ENCODE results near the gene MYBPC2.
A peak's percentile ranks its signal among the peaks of the same experiment; 100 is the strongest.
"Not testable (repeated sequence)": the region's sequence is repeated elsewhere in the genome, so short reads cannot be mapped to it uniquely, and the experiment has no call there.

The MYBPC2 gene

GRCh38 chr19:50432221-50433028 is at the start of gene MYBPC2:
MYBPC2 (plus strand) TSS chr19:50432892; CDS start chr19:50432954, 62 bp downstream.
- no peak for DNase-seq (ENCODE audit: low read depth in 2 of 2)

- DNase-seq (ENCODE audit: low read depth in 2 of 2), result no peak
Observed at GRCh38 chr19:50383001-50383851, 49.5 kb upstream of the MYBPC2 start.

- DNase-seq (ENCODE audit: low read depth in 2 of 2), result peak; percentile 99
Observed at GRCh38 chr19:50383852-50384684, 48.6 kb upstream of the MYBPC2 start, which contains the start of gene POLD1. POLD1 (plus strand) TSS chr19:50384347; CDS start chr19:50398852, 14,505 bp downstream.

- no peak for DNase-seq (ENCODE audit: low read depth in 2 of 2)
Observed at GRCh38 chr19:50384685-50385535, 47.8 kb upstream of the MYBPC2 start.

GRCh38 chr19:50387176-50387867 is 45.4 kb upstream of the MYBPC2 start:
- no peak for DNase-seq (ENCODE audit: low read depth in 2 of 2)

- DNase-seq (ENCODE audit: low read depth in 2 of 2), result no peak
Observed at GRCh38 chr19:50387868-50388245, 44.8 kb upstream of the MYBPC2 start.

- DNase-seq (ENCODE audit: low read depth in 2 of 2), result not testable (repeated sequence)
Observed at GRCh38 chr19:50390295-50390694, 42.4 kb upstream of the MYBPC2 start.

- not testable (repeated sequence) for DNase-seq (ENCODE audit: low read depth in 2 of 2)
Observed at GRCh38 chr19:50390952-50391351, 41.7 kb upstream of the MYBPC2 start.

- no peak for DNase-seq (ENCODE audit: low read depth in 2 of 2)
Observed at GRCh38 chr19:50392759-50393158, 39.9 kb upstream of the MYBPC2 start.

GRCh38 chr19:50393589-50393988 is 39.1 kb upstream of the MYBPC2 start:
- no peak for DNase-seq (ENCODE audit: low read depth in 2 of 2)

GRCh38 chr19:50394017-50394416 is 38.7 kb upstream of the MYBPC2 start:
- no peak for DNase-seq (ENCODE audit: low read depth in 2 of 2)

GRCh38 chr19:50398675-50399367 is 33.9 kb upstream of the MYBPC2 start:
- DNase-seq (ENCODE audit: low read depth in 2 of 2), result no peak

- no peak for DNase-seq (ENCODE audit: low read depth in 2 of 2)
Observed at GRCh38 chr19:50399368-50399745, 33.3 kb upstream of the MYBPC2 start.

- DNase-seq (ENCODE audit: low read depth in 2 of 2), result no peak
Observed at GRCh38 chr19:50401605-50402450, 30.9 kb upstream of the MYBPC2 start.

- DNase-seq (ENCODE audit: low read depth in 2 of 2), result no peak
Observed at GRCh38 chr19:50402544-50403301, 30.0 kb upstream of the MYBPC2 start.

GRCh38 chr19:50406156-50406820 is 26.4 kb upstream of the MYBPC2 start:
- no peak for DNase-seq (ENCODE audit: low read depth in 2 of 2)

- DNase-seq (ENCODE audit: low read depth in 2 of 2), result no peak
Observed at GRCh38 chr19:50406829-50407228, 25.9 kb upstream of the MYBPC2 start.

Measured in stimulated activated CD4-positive, alpha-beta T cell treated with anti-CD3 and anti-CD28 coated beads, Interleukin-4, amount 100 ng/mL, for 48 hours (primary cell).